Liver (tissue), 9 donors: Measurements from ENCODE around the gene NFE2L1. TPM values are rescaled to one million over a fixed set of nuclear protein-coding genes. Genes with fewer than 3 reads are reported as not detected.

Source experiments
- DNase-seq: peaks from one replicate; pipeline ENCODE4 v3.0.0-alpha.2; 2017; ENCODE audit warnings: low spot score
- H3K27ac ChIP-seq, 2 donors: one replicate each; pipeline ENCODE4 v1.7.0; 2013; ENCODE audit warnings: inconsistent platforms in 2 of 2, low read length in 2 of 2, control low read depth in 1 of 2, low read depth in 1 of 2, mild to moderate bottlenecking in 1 of 2
- H3K27me3 ChIP-seq, 4 donors: one replicate each; pipeline versions ENCODE4 v1.6.1 to v1.7.0; 2013; ENCODE audit warnings: low read length in 3 of 4, inconsistent platforms in 1 of 4, mild to moderate bottlenecking in 1 of 4, moderate library complexity in 1 of 4; ENCODE audit not compliant: control insufficient read depth in 4 of 4, insufficient read depth in 4 of 4
- H3K36me3 ChIP-seq, 4 donors: one replicate each; pipeline versions ENCODE4 v1.6.1 to v1.7.0; 2013; ENCODE audit warnings: low read length in 3 of 4, mild to moderate bottlenecking in 3 of 4, low read depth in 1 of 4, moderate library complexity in 1 of 4; ENCODE audit not compliant: control insufficient read depth in 4 of 4, insufficient read depth in 3 of 4
- H3K4me1 ChIP-seq, 4 donors: one replicate each; pipeline versions ENCODE4 v1.6.1 to v1.7.0; 2013; ENCODE audit warnings: low read length in 3 of 4, mild to moderate bottlenecking in 3 of 4, moderate library complexity in 1 of 4; ENCODE audit not compliant: control insufficient read depth in 4 of 4, insufficient read depth in 4 of 4
- H3K4me3 ChIP-seq, 3 donors: one replicate each; pipeline versions ENCODE4 v1.6.1 to v1.7.0; 2013; ENCODE audit warnings: low read length in 3 of 3, control low read depth in 1 of 3, low read depth in 1 of 3, mild to moderate bottlenecking in 1 of 3
- H3K9ac ChIP-seq, 2 donors: one replicate each; pipeline ENCODE4 v1.7.0; 2013; ENCODE audit warnings: low read length in 2 of 2, mild to moderate bottlenecking in 2 of 2, moderate library complexity in 2 of 2, control low read depth in 1 of 2, low read depth in 1 of 2
- H3K9me3 ChIP-seq, 4 donors: one replicate each; pipeline versions ENCODE4 v1.6.1 to v1.7.0; 2013; ENCODE audit warnings: low read length in 3 of 4; ENCODE audit not compliant: control insufficient read depth in 4 of 4
- EGR1 ChIP-seq, 2 donors: IDR thresholded peaks; 2 replicates each; pipeline ENCODE4 v1.6.1; 2016 to 2018; ENCODE audit warnings: antibody characterized with exemption in 2 of 2, low read depth in 2 of 2
- FOXA1 ChIP-seq: IDR thresholded peaks from 2 replicates; pipeline ENCODE4 v1.6.1; 2016; ENCODE audit warnings: antibody characterized with exemption
- FOXA2 ChIP-seq: IDR thresholded peaks from 2 replicates; pipeline ENCODE4 v1.6.1; 2016; ENCODE audit warnings: antibody characterized with exemption
- GABPA ChIP-seq, 2 donors: IDR thresholded peaks in 1 of 2; conservative IDR thresholded peaks in 1 of 2; 2 replicates each; pipeline ENCODE4 v1.6.1; 2016; ENCODE audit warnings: antibody characterized with exemption in 2 of 2, mild to moderate bottlenecking in 1 of 2, moderate library complexity in 1 of 2
- HNF4G ChIP-seq: IDR thresholded peaks from 2 replicates; pipeline ENCODE4 v1.6.1; 2016; ENCODE audit warnings: antibody characterized with exemption
- JUND ChIP-seq, 2 donors: IDR thresholded peaks; 2 replicates each; pipeline ENCODE4 v1.6.1; 2016; ENCODE audit warnings: antibody characterized with exemption in 2 of 2
- RAD21 ChIP-seq, 2 donors: IDR thresholded peaks; 2 replicates each; pipeline ENCODE4 v1.6.1; 2016; ENCODE audit warnings: antibody characterized with exemption in 2 of 2, mild to moderate bottlenecking in 2 of 2
- RXRA ChIP-seq, 2 donors: IDR thresholded peaks; 2 replicates each; pipeline ENCODE4 v1.6.1; 2017 to 2018; ENCODE audit warnings: antibody characterized with exemption in 2 of 2, mild to moderate bottlenecking in 1 of 2
- SP1 ChIP-seq: IDR thresholded peaks from 2 replicates; pipeline ENCODE4 v1.6.1; 2018; ENCODE audit warnings: antibody characterized with exemption, mild to moderate bottlenecking
- TAF1 ChIP-seq: conservative IDR thresholded peaks from 2 replicates; pipeline ENCODE4 v1.6.1; 2016; ENCODE audit warnings: antibody characterized with exemption, mild to moderate bottlenecking
- YY1 ChIP-seq: IDR thresholded peaks from 2 replicates; pipeline ENCODE4 v1.6.1; 2016; ENCODE audit warnings: antibody characterized with exemption, mild to moderate bottlenecking
- WGBS: extraction: QIAGEN DNeasy Blood & Tissue Kit; methylation state at CpG from one replicate; pipeline ENCODE4 v1.1.7; 2013; 5-methylcytosine and 5-hydroxymethylcytosine counted together
- polyA plus RNA-seq, 2 donors: library from polyadenylated mRNA; stranded (reverse) in 1 of 2; unstranded in 1 of 2; fragments of 200-250 nt in 1 of 2; fragments of >200 nt in 1 of 2; fragmentation: Nextera tagmentation in 1 of 2; extraction: Ambion mirVana in 1 of 2; gene quantifications; one replicate each; pipeline versions ENCODE4 v1.2.1 to v1.2.3, GENCODE V29; 2013 to 2015
- total RNA-seq, 2 donors: library from RNA; depleted of rRNA; stranded (reverse); fragments of >200 nt; gene quantifications; one replicate each; pipeline ENCODE4 v1.2.3, GENCODE V29; 2014
- TF ChIP-seq, protein P1 (sequence below): IDR thresholded peaks from 2 replicates; pipeline ENCODE4 v1.6.1; 2016; ENCODE audit warnings: antibody characterized with exemption
- TF ChIP-seq, protein P2 (sequence below): IDR thresholded peaks from 2 replicates; pipeline ENCODE4 v1.6.1; 2016; ENCODE audit warnings: antibody characterized with exemption, mild to moderate bottlenecking
- TF ChIP-seq, protein P3 (sequence below): fragments of 150-350 bp; IDR thresholded peaks from 2 replicates; pipeline ENCODE4 v1.5.1; 2017; ENCODE audit warnings: improper control_type of control experiment, low read depth, low read length; ENCODE audit not compliant: missing input control
- TF ChIP-seq, protein P4 (sequence below): IDR thresholded peaks from 2 replicates; pipeline ENCODE4 v1.6.1; 2016; ENCODE audit warnings: antibody characterized with exemption
- TF ChIP-seq, protein P5 (sequence below): IDR thresholded peaks from 2 replicates; pipeline ENCODE4 v1.6.1; 2016; ENCODE audit warnings: antibody characterized with exemption
- donor health status: healthy.
- donor health status: healthy.
- donor health status: healthy.
- donor health status: healthy.
- donor health status: healthy.

Gene NFE2L1
- total and polyA plus RNA-seq, 4 donors, result 14.3 to 79.5 (median 57.6) TPM

DNA sequence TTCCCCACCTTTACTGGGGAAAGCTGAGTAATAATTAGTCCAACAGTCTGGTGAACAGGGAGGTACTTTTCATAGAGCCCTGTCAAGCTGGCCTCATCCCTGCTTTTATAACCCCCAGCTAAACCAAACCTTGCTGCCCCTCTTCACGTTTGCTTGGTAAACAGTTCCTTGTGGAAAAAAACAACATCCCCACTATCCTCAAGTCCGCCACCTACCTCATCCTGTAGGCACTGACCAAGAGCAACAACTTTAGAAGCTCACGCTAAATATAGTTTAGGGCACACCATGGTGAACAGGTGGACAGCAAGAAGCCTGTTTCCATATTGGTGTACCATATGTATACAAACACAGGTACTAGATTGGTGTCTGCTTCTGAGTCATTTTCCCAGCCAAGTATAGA is 16.5 kb downstream of the NFE2L1 start:
- 79% methylated on average over 3 of the region's 3 CpGs for WGBS
- Histone ChIP-seq H3K27ac (peak overlapping the region; percentile 43 to 85), H3K36me3 (peaks cover 5 to 24% (median 16%) of the 10 kb centered on the region in 4 donors), H3K4me3 (no peak overlapping the region), H3K4me1 (peaks cover 7 to 58% (median 47%) of the 10 kb centered on the region in 4 donors), H3K27me3 (no peaks in the 10 kb centered on the region), H3K9ac (no peak overlapping the region), H3K9me3 (no peaks in the 10 kb centered on the region)
- TF ChIP-seq YY1, result no peak
- TF ChIP-seq, protein P1, sequence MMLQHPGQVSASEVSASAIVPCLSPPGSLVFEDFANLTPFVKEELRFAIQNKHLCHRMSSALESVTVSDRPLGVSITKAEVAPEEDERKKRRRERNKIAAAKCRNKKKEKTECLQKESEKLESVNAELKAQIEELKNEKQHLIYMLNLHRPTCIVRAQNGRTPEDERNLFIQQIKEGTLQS, result no peak
- no peak for TF ChIP-seq TAF1
- TF ChIP-seq, protein P2, sequence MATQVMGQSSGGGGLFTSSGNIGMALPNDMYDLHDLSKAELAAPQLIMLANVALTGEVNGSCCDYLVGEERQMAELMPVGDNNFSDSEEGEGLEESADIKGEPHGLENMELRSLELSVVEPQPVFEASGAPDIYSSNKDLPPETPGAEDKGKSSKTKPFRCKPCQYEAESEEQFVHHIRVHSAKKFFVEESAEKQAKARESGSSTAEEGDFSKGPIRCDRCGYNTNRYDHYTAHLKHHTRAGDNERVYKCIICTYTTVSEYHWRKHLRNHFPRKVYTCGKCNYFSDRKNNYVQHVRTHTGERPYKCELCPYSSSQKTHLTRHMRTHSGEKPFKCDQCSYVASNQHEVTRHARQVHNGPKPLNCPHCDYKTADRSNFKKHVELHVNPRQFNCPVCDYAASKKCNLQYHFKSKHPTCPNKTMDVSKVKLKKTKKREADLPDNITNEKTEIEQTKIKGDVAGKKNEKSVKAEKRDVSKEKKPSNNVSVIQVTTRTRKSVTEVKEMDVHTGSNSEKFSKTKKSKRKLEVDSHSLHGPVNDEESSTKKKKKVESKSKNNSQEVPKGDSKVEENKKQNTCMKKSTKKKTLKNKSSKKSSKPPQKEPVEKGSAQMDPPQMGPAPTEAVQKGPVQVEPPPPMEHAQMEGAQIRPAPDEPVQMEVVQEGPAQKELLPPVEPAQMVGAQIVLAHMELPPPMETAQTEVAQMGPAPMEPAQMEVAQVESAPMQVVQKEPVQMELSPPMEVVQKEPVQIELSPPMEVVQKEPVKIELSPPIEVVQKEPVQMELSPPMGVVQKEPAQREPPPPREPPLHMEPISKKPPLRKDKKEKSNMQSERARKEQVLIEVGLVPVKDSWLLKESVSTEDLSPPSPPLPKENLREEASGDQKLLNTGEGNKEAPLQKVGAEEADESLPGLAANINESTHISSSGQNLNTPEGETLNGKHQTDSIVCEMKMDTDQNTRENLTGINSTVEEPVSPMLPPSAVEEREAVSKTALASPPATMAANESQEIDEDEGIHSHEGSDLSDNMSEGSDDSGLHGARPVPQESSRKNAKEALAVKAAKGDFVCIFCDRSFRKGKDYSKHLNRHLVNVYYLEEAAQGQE, result no peak
- TF ChIP-seq, protein P3, sequence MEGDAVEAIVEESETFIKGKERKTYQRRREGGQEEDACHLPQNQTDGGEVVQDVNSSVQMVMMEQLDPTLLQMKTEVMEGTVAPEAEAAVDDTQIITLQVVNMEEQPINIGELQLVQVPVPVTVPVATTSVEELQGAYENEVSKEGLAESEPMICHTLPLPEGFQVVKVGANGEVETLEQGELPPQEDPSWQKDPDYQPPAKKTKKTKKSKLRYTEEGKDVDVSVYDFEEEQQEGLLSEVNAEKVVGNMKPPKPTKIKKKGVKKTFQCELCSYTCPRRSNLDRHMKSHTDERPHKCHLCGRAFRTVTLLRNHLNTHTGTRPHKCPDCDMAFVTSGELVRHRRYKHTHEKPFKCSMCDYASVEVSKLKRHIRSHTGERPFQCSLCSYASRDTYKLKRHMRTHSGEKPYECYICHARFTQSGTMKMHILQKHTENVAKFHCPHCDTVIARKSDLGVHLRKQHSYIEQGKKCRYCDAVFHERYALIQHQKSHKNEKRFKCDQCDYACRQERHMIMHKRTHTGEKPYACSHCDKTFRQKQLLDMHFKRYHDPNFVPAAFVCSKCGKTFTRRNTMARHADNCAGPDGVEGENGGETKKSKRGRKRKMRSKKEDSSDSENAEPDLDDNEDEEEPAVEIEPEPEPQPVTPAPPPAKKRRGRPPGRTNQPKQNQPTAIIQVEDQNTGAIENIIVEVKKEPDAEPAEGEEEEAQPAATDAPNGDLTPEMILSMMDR, result no peak
- TF ChIP-seq, protein P4, sequence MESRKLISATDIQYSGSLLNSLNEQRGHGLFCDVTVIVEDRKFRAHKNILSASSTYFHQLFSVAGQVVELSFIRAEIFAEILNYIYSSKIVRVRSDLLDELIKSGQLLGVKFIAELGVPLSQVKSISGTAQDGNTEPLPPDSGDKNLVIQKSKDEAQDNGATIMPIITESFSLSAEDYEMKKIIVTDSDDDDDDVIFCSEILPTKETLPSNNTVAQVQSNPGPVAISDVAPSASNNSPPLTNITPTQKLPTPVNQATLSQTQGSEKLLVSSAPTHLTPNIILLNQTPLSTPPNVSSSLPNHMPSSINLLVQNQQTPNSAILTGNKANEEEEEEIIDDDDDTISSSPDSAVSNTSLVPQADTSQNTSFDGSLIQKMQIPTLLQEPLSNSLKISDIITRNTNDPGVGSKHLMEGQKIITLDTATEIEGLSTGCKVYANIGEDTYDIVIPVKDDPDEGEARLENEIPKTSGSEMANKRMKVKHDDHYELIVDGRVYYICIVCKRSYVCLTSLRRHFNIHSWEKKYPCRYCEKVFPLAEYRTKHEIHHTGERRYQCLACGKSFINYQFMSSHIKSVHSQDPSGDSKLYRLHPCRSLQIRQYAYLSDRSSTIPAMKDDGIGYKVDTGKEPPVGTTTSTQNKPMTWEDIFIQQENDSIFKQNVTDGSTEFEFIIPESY, result no peak
- TF ChIP-seq, protein P5, sequence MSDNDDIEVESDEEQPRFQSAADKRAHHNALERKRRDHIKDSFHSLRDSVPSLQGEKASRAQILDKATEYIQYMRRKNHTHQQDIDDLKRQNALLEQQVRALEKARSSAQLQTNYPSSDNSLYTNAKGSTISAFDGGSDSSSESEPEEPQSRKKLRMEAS, result no peak
- no peak for TF ChIP-seq FOXA2
- TF ChIP-seq RAD21 (IDR thresholded peaks at IDR 0.05), result no peak
- no peak for TF ChIP-seq JUND (IDR thresholded peaks at IDR 0.05)
- no peak for TF ChIP-seq EGR1 (IDR thresholded peaks at IDR 0.05; ENCODE audit: low read depth in 2 of 2)
- TF ChIP-seq GABPA (IDR thresholded peaks at IDR 0.05 in 1 of 2, conservative IDR thresholded peaks at IDR 0.05 in 1 of 2), result no peak
- no peak for TF ChIP-seq FOXA1
- TF ChIP-seq SP1, result no peak
- no peak for TF ChIP-seq HNF4G
- no peak for DNase-seq

DNA sequence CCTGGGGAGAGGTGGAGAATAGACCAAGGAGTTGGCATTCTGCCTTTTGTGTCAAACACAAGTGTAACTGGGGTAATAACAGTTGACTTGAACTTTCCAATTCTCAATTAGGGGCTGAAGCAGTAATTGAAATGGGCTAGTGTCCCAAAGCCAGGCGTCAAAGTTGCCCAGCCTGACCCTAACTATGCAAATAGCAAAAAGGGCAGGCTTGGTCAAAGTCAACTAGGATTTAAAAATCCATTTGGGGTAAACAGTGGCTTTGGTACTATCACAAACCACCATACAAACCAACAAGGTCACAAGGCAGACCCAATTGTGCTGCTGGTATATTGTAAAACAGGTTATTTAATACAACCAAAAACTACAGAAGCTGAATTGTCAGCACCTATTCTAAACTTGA is 18.0 kb downstream of the NFE2L1 start:
- peak overlapping the region in 1 of 2 donors; percentile 69 for H3K9ac ChIP-seq
- WGBS, result 33% methylated on average over 1 of the region's 1 CpG
- peak overlapping the region; percentile 43 to 85 for H3K27ac ChIP-seq
- H3K4me3 ChIP-seq, result no peak overlapping the region
- H3K27me3 ChIP-seq, result no peaks in the 10 kb centered on the region
- H3K36me3 ChIP-seq, result peaks cover 3 to 14% (median 10%) of the 10 kb centered on the region in 4 donors
- peaks cover 7 to 55% (median 48%) of the 10 kb centered on the region in 4 donors for H3K4me1 ChIP-seq
- H3K9me3 ChIP-seq, result no peaks in the 10 kb centered on the region
- no peak for DNase-seq
- TF ChIP-seq, protein P4, result no peak
- TF ChIP-seq YY1, result peak; percentile 31
- TF ChIP-seq TAF1, result no peak
- TF ChIP-seq FOXA1, result peak; percentile 53
- peak; percentile 89 for TF ChIP-seq FOXA2
- TF ChIP-seq, protein P3, result no peak
- TF ChIP-seq GABPA (IDR thresholded peaks at IDR 0.05 in 1 of 2, conservative IDR thresholded peaks at IDR 0.05 in 1 of 2), result no peak
- TF ChIP-seq SP1, result peak; percentile 71
- TF ChIP-seq RXRA (IDR thresholded peaks at IDR 0.05), result peak; percentile 75 to 87
